ENCODE results near the gene SLC38A4. TPM values are rescaled to one million over a fixed set of nuclear protein-coding genes. Genes with fewer than 3 reads are reported as not detected.

The SLC38A4 gene
- total and polyA plus RNA-seq, 2 of the 8 experiments (the other 6 are each of a cell fraction or from before 2014, with no cell fraction given), result 6.7 to 15.4 TPM

DNA sequence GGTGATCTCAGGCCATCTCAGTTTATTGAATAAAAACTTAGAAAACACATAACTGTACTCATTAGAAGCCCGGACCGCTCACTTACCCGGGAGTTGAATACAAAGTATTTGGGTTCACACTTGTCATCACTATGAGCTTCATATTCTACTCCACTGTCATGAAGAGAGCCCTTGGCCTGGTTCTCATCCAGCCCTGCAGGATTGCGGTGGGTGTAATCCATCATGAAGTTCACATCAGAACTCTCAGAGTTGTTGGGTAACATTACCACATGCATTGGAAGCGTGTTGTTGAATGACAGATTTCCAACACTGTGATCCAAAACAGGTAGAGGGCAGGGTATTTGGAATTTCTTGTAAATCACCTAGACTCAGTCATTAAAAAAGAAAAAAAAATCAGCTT, 47.4 kb downstream of the SLC38A4 start:
- Histone ChIP-seq H3K9ac (replicated peaks in 1 of 4; ENCODE audit: extremely low read depth in 1 of 4, low read depth in 3 of 4, low read length in 3 of 4) (no peak overlapping the region), H4K91ac (replicated peaks; ENCODE audit: insufficient read length, low read length) (no peak overlapping the region), H3K27ac (ENCODE audit: low read depth, low read length) (no peak overlapping the region), H3K18ac (ENCODE audit: extremely low read depth, low read length) (no peak overlapping the region), H2BK20ac (ENCODE audit: low read length) (no peak overlapping the region), H3K79me2 (ENCODE audit: control insufficient read depth in 1 of 2, insufficient read depth in 2 of 2, low read length in 2 of 2) (no peaks in the 10 kb centered on the region), H2AK5ac (ENCODE audit: low read depth, low read length) (no peak overlapping the region), H2BK15ac (ENCODE audit: low read length) (no peak overlapping the region), H4K20me1 (replicated peaks in 1 of 2; ENCODE audit: control insufficient read depth in 1 of 2, insufficient read depth in 2 of 2, low read length in 2 of 2) (no peaks in the 10 kb centered on the region), H2BK120ac (replicated peaks; ENCODE audit: low read depth, low read length) (no peak overlapping the region), H3K14ac (ENCODE audit: insufficient read length) (no peak overlapping the region), H3K4me3 (ENCODE audit: extremely low read depth in 1 of 4, insufficient read depth in 2 of 4, low read depth in 3 of 4, low read length in 4 of 4) (no peak overlapping the region), H4K5ac (ENCODE audit: insufficient read length, low read depth, low read length) (no peak overlapping the region), H4K8ac (ENCODE audit: extremely low read depth, insufficient read depth, low read length) (no peak overlapping the region), H3K4me1 (replicated peaks in 1 of 4; ENCODE audit: control insufficient read depth in 3 of 4, insufficient read depth in 4 of 4, low read length in 3 of 4) (no peaks in the 10 kb centered on the region), H3K9me3 (ENCODE audit: insufficient read depth in 2 of 2, low read depth in 1 of 2, low read length in 1 of 2) (no peaks in the 10 kb centered on the region), H3K27me3 (replicated peaks in 1 of 4; ENCODE audit: control insufficient read depth in 3 of 4, extremely low read depth in 1 of 4, insufficient read depth in 3 of 4, low read length in 3 of 4) (no peaks in the 10 kb centered on the region), H3K36me3 (ENCODE audit: control insufficient read depth in 2 of 4, insufficient read depth in 4 of 4, low read length in 3 of 4) (no peaks in the 10 kb centered on the region), H3K23me2 (ENCODE audit: low read depth, low read length) (no peaks in the 10 kb centered on the region; the same call in 1 of the 2 replicates), H2BK5ac (ENCODE audit: low read depth, low read length) (no peak overlapping the region), H2BK12ac (ENCODE audit: low read depth, low read length) (no peak overlapping the region), H3K23ac (ENCODE audit: insufficient read length) (no peak overlapping the region), H3K4me2 (ENCODE audit: insufficient read depth in 1 of 2, low read depth in 2 of 2, low read length in 2 of 2) (no peak overlapping the region), H3K56ac (replicated peaks; ENCODE audit: insufficient read length, low read depth, low read length) (no peak overlapping the region), H3K4ac (replicated peaks; ENCODE audit: insufficient read length, low read depth, low read length) (no peak overlapping the region), H3K79me1 (ENCODE audit: low read depth, low read length) (no peaks in the 10 kb centered on the region), H2AFZ (ENCODE audit: low read length) (no peak overlapping the region)
- ChIA-PET CTCF (ENCODE audit: partially characterized antibody) (interaction anchor here (1.1 to 1.6 kb wide), 2 partner anchors 66 to 205 kb away, joined by 3 to 4 read pairs; no protein-coding TSS in a partner anchor), POLR2A (ENCODE audit: partially characterized antibody) (no interaction called here)
- DNase-seq (ENCODE audit: low read depth in 1 of 2, low spot score in 2 of 2) (no peak), FAIRE-seq (no peak)
- TF ChIP-seq, protein P1, sequence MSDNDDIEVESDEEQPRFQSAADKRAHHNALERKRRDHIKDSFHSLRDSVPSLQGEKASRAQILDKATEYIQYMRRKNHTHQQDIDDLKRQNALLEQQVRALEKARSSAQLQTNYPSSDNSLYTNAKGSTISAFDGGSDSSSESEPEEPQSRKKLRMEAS (IDR thresholded peaks at IDR 0.05), result no peak
- TF ChIP-seq RXRA (IDR thresholded peaks at IDR 0.05; ENCODE audit: insufficient read depth, low read depth, low read length), result no peak
- no peak for TF ChIP-seq BCL11A (IDR thresholded peaks at IDR 0.05; ENCODE audit: low read depth in 2 of 2, low read length in 2 of 2)
- no peak for TF ChIP-seq TCF12 (IDR thresholded peaks at IDR 0.05; ENCODE audit: low read depth, low read length)
- no peak for TF ChIP-seq SUZ12 (IDR thresholded peaks at IDR 0.05; ENCODE audit: low read length)
- no peak for TF ChIP-seq PHF8 (conservative IDR thresholded peaks at IDR 0.05; ENCODE audit: low read depth, low read length)
- TF ChIP-seq EGR1 (IDR thresholded peaks at IDR 0.05; ENCODE audit: borderline replicate concordance, low read depth, low read length), result no peak
- no peak for TF ChIP-seq JUND (IDR thresholded peaks at IDR 0.05; ENCODE audit: low read length)
- no peak for TF ChIP-seq GTF2F1 (IDR thresholded peaks at IDR 0.05; ENCODE audit: borderline replicate concordance, low read depth, low read length)
- no peak for TF ChIP-seq CHD2 (IDR thresholded peaks at IDR 0.05; ENCODE audit: low read length)
- TF ChIP-seq SIRT6 (IDR thresholded peaks at IDR 0.05; ENCODE audit: low read length), result no peak
- no peak for TF ChIP-seq KDM1A (IDR thresholded peaks at IDR 0.05; ENCODE audit: borderline replicate concordance, low read length)
- TF ChIP-seq SAP30 (IDR thresholded peaks at IDR 0.05; ENCODE audit: insufficient read depth, insufficient replicate concordance, low read length), result no peak
- no peak for TF ChIP-seq FOSL1 (IDR thresholded peaks at IDR 0.05; ENCODE audit: insufficient read depth, low read depth, low read length)
- WGBS, 2 experiments (ENCODE audit: extremely low coverage in 1 of 2, insufficient coverage in 1 of 2, insufficient read length in 1 of 2, insufficient replicate concordance in 2 of 2, low coverage in 1 of 2, low lambda C conversion rate in 2 of 2, missing lambda C conversion rate in 1 of 2), result 90% methylated on average over 5 of the region's 5 CpGs; no CpG with 5 or more reads in 1 of the 2 experiments
